ENCODE measurements around the gene CDKN2B-AS1. TPM values are rescaled to one million over a fixed set of nuclear protein-coding genes. Genes with fewer than 3 reads are reported as not detected.
A peak's percentile ranks its signal among the peaks of the same experiment; 100 is the strongest.

CDKN2B-AS1 gene
- total and polyA plus RNA-seq, 2 of the 13 experiments (the other 11 are each of a cell fraction or from before 2014, with no cell fraction given), result 0.64 to 2.3 TPM

DNA sequence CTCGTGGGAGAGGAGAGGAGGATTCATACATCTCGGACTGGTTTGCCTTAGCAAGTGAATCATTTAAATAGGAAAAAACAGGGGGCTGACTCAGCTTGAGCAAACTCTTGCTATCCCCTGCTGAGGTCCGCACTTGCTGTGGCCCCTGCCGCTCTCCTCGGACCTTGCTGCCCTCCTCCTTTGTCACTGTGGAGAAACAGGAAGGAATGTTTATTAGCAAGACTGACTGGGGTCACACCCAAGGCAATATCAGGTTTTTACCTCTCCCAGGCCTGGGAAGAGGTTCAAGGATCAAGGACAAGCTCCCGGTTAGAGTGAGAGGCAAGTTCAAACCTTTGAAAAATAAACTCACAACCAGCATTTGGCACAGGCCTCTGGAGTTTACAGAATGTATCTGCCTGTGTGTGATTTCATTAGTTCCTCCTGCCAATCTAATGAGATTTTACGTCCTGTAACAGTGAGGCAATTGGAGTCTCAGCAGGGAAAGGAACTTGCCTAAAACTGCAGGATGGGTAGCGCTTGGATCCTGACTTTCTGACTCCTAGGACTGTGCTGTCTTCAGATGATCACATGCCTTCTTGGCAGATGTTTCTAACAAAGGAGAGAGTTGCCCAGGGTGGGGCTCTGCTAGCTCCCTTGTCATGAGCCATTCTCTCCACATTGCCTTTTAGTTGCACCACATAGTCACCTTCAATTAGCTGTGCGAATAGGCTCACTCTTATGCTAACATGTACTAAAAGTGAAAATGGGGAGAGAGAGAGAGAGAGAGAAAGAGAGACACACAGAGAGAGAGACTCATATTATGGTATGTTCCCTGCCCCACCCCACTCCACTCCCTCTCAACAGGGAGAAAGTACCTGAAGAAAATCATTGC lies 123.2 kb downstream of the CDKN2B-AS1 start:
- DNase-seq (ENCODE audit: low spot score) (peak; percentile 57), FAIRE-seq (no peak), ATAC-seq (peak; percentile 85)
- Histone ChIP-seq H3K4me2 (ENCODE audit: low read depth, low read length) (peak overlapping the region; percentile 39; the same call in 1 of the 2 replicates), H3K36me3 (replicated peaks in 1 of 2; ENCODE audit: control insufficient read depth in 1 of 2, insufficient read depth in 2 of 2, low read length in 2 of 2) (no peaks in the 10 kb centered on the region), H3K4me1 (ENCODE audit: insufficient read depth, low read length) (peaks cover 25% of the 10 kb centered on the region), H4K20me1 (ENCODE audit: insufficient read depth, low read length) (no peaks in the 10 kb centered on the region), H3K79me2 (ENCODE audit: insufficient read depth, low read length) (no peaks in the 10 kb centered on the region), H3K9ac (ENCODE audit: insufficient read depth, low read depth, low read length) (no peak overlapping the region), H3K4me3 (replicated peaks in 1 of 3; ENCODE audit: insufficient read depth in 1 of 3, low read depth in 2 of 3, low read length in 3 of 3) (no peak overlapping the region), H3K27me3 (ENCODE audit: control insufficient read depth in 1 of 2, insufficient read depth in 2 of 2, low read length in 2 of 2) (no peaks in the 10 kb centered on the region), H2AFZ (ENCODE audit: low read length) (no peak overlapping the region), H3K9me3 (ENCODE audit: low read length) (no peaks in the 10 kb centered on the region), H3K27ac (ENCODE audit: extremely low read length, insufficient read depth, low read length) (no peak overlapping the region)
- in situ Hi-C loops (cut with HindIII; ENCODE audit: extremely low pct_ligation_motif_present, low pct_unique_long_range_greater_than_20kb) (loop anchor here (10.0 kb wide), 1 partner anchor 303 kb away; no protein-coding TSS in a partner anchor), intact Hi-C loops (cut with micrococcal nuclease; ENCODE audit: unreplicated experiment) (loop anchor here (5.0 kb wide), 1 partner anchor 80 kb away; no protein-coding TSS in a partner anchor)
- no TSS peak for BruUV-seq (replicated peaks)
- ChIA-PET CTCF (ENCODE audit: low intra/inter-chr PET ratio, low total read pairs) (interaction anchor here (3.5 kb wide), 1 partner anchor 304 kb away, joined by 20 read pairs; no protein-coding TSS in a partner anchor), POLR2A (interaction anchor here (1.2 to 1.5 kb wide), 3 partner anchors 14 to 109 kb away, joined by 3 to 6 read pairs (median 3); partner anchors contain the start of gene CDKN2B)
- WGBS (ENCODE audit: low lambda C conversion rate), result 14% methylated on average over 9 of the region's 9 CpGs
- TF ChIP-seq FIP1L1 (IDR thresholded peaks at IDR 0.05; ENCODE audit: borderline replicate concordance, insufficient read depth, low read depth, low read length) (no peak), SIN3B (IDR thresholded peaks at IDR 0.05; ENCODE audit: low read length) (no peak), PHF21A (CRISPR knock-in tag; IDR thresholded peaks at IDR 0.05) (peak; percentile 27; the same call in 1 of the 2 replicates), HNF4A (CRISPR knock-in tag; IDR thresholded peaks at IDR 0.05) (peak; percentile 72), POGZ (CRISPR knock-in tag; IDR thresholded peaks at IDR 0.05) (0 out of 2 replicates have a peak, but pooled peaks have one; percentile 28), GATAD2A (CRISPR knock-in tag; IDR thresholded peaks at IDR 0.05) (peak; percentile 55; the same call in 1 of the 2 replicates), ARID2 (CRISPR knock-in tag; IDR thresholded peaks at IDR 0.05; ENCODE audit: borderline replicate concordance) (no peak), RXRB (CRISPR knock-in tag; IDR thresholded peaks at IDR 0.05; ENCODE audit: borderline replicate concordance) (peak; percentile 40; the same call in 1 of the 2 replicates), FOSL2 (CRISPR knock-in tag; IDR thresholded peaks at IDR 0.05) (peak; percentile 64), FOXK1 (CRISPR knock-in tag; IDR thresholded peaks at IDR 0.05; ENCODE audit: borderline replicate concordance, low read depth) (peak; percentile 11; the same call in 1 of the 2 replicates), ZFAT (CRISPR knock-in tag; conservative IDR thresholded peaks at IDR 0.05) (no peak)
- TF ChIP-seq, protein P1, sequence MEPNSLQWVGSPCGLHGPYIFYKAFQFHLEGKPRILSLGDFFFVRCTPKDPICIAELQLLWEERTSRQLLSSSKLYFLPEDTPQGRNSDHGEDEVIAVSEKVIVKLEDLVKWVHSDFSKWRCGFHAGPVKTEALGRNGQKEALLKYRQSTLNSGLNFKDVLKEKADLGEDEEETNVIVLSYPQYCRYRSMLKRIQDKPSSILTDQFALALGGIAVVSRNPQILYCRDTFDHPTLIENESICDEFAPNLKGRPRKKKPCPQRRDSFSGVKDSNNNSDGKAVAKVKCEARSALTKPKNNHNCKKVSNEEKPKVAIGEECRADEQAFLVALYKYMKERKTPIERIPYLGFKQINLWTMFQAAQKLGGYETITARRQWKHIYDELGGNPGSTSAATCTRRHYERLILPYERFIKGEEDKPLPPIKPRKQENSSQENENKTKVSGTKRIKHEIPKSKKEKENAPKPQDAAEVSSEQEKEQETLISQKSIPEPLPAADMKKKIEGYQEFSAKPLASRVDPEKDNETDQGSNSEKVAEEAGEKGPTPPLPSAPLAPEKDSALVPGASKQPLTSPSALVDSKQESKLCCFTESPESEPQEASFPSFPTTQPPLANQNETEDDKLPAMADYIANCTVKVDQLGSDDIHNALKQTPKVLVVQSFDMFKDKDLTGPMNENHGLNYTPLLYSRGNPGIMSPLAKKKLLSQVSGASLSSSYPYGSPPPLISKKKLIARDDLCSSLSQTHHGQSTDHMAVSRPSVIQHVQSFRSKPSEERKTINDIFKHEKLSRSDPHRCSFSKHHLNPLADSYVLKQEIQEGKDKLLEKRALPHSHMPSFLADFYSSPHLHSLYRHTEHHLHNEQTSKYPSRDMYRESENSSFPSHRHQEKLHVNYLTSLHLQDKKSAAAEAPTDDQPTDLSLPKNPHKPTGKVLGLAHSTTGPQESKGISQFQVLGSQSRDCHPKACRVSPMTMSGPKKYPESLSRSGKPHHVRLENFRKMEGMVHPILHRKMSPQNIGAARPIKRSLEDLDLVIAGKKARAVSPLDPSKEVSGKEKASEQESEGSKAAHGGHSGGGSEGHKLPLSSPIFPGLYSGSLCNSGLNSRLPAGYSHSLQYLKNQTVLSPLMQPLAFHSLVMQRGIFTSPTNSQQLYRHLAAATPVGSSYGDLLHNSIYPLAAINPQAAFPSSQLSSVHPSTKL (CRISPR knock-in tag; IDR thresholded peaks at IDR 0.05), result peak; percentile 76
- TF ChIP-seq, protein P2, sequence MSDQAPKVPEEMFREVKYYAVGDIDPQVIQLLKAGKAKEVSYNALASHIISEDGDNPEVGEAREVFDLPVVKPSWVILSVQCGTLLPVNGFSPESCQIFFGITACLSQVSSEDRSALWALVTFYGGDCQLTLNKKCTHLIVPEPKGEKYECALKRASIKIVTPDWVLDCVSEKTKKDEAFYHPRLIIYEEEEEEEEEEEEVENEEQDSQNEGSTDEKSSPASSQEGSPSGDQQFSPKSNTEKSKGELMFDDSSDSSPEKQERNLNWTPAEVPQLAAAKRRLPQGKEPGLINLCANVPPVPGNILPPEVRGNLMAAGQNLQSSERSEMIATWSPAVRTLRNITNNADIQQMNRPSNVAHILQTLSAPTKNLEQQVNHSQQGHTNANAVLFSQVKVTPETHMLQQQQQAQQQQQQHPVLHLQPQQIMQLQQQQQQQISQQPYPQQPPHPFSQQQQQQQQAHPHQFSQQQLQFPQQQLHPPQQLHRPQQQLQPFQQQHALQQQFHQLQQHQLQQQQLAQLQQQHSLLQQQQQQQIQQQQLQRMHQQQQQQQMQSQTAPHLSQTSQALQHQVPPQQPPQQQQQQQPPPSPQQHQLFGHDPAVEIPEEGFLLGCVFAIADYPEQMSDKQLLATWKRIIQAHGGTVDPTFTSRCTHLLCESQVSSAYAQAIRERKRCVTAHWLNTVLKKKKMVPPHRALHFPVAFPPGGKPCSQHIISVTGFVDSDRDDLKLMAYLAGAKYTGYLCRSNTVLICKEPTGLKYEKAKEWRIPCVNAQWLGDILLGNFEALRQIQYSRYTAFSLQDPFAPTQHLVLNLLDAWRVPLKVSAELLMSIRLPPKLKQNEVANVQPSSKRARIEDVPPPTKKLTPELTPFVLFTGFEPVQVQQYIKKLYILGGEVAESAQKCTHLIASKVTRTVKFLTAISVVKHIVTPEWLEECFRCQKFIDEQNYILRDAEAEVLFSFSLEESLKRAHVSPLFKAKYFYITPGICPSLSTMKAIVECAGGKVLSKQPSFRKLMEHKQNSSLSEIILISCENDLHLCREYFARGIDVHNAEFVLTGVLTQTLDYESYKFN (CRISPR knock-in tag; conservative IDR thresholded peaks at IDR 0.05), result peak; percentile 45

Data from HepG2 (cell line).